NCI-H446 (cell line): ENCODE results near the gene ANKS1B.
"Not testable (repeated sequence)": the region's sequence is repeated elsewhere in the genome, so short reads cannot be mapped to it uniquely, and the experiment has no call there.

Experiments
- DNase-seq, 2 experiments: peaks; one replicate each; lab custom pipeline; 2025; lab: John Stamatoyannopoulos, UW

The ANKS1B gene

DNA sequence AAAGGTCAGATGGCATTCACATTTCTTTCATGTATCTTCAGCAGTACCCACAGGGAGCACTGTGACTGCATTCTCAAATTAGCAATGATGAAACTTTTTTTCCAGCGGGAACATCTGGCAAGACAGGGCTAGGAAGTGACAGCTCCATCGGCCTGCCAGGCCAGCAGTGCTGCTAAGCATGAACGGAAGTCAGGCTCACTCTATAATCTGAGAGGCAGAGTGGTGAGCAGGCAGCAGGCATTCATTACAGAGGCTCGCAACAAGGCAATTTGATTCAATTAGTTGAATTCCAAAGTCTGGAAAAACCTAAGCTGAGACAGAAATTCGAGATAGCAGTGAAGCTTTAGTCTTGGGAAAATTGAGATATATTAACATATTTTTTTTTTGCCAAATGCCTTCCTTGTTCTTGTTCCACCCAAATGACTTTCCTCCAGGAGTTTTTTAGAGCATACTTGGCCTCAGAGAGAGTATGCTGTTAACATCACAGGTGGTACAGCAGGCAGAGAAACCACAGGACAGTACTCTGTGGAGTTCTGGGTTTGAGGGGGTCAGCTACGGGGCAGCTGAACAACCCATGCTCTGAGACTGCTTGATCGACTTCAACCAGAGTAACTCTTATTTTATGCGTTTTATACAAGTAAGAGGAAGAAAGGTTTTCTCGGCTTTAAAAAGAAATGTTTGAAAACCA, 924.8 kb downstream of the ANKS1B start:
- DNase-seq = peak in 1 of 2 experiments; percentile 30

GRCh38 chr12:99057670-99058069, 927.1 kb downstream of the ANKS1B start:
- DNase-seq = no peak

DNA sequence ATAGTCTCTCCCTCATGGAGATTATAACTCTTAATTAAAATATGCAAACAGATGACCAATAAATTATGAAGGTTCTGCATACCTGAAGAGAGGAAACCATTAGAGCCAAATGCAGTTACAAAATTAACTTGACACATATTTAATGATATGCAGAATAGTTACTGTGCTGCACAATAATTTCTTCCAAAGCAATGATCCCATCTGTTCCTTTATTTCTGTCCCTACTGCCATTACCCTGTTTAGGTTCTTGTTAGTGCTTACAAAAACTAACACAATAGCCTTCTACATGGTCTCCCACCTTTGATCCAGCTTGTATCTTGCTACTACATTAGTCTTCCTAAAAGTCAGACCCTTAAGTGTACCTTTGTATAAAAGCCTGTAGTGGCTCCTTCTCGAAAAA, 928.5 kb downstream of the ANKS1B start:
- DNase-seq = no peak

DNA sequence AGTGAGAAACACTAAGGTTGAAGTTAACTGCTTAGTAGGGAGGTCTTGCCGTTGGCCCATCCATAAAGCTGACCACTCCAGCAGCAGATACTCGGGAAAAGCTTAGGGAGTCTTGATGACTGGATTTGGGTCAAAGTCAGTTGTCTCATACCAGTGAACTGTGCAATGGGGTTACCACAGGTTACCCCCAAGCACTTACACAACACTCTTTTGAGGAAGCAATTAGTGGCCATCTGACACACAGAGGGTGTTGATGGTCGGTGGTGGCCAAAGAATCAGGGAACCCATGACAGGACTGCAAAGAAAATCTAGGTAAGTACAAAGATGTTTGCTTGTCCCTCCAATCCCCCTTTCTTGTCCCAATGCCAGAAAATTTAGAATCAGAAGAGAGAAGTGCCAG, 929.4 kb downstream of the ANKS1B start:
- no peak for DNase-seq

GRCh38 chr12:99054601-99055128, 930.1 kb downstream of the ANKS1B start:
- no peak for DNase-seq

- no peak for DNase-seq
Measured at GRCh38 chr12:99053616-99054362, 930.9 kb downstream of the ANKS1B start.

- DNase-seq = no peak
Measured at GRCh38 chr12:99049774-99050173, 935.0 kb downstream of the ANKS1B start.

- DNase-seq = no peak
Measured at GRCh38 chr12:99045158-99045557, 939.6 kb downstream of the ANKS1B start.

- DNase-seq = peak in 1 of 2 experiments; percentile 65
Measured at GRCh38 chr12:99043319-99043914, 941.3 kb downstream of the ANKS1B start.

- DNase-seq = no peak
Measured at GRCh38 chr12:99042226-99042625, 942.5 kb downstream of the ANKS1B start.

GRCh38 chr12:99039367-99040120, 945.2 kb downstream of the ANKS1B start:
- DNase-seq = no peak

- DNase-seq = no peak
Measured at GRCh38 chr12:99036566-99036965, 948.2 kb downstream of the ANKS1B start.

DNA sequence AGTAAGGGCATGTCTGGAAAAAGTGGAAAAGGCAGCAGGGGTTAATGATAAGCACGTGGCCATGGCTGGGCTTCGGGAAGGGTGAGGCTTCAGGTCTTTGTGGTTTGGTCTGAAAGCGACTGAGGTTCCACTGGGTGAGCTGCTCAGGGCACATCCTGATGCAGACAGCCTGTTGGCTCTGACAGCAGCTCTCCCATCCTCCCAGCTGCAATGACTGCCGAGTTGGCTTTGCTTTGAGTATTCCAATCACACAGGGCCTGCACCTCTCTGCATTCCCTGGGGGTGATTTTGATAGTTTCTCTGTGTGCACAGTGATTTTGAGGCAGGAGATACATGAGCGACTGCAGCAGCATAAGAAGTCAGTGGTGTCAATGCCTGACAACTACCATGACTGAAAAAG, 948.9 kb downstream of the ANKS1B start:
- DNase-seq = no peak

DNA sequence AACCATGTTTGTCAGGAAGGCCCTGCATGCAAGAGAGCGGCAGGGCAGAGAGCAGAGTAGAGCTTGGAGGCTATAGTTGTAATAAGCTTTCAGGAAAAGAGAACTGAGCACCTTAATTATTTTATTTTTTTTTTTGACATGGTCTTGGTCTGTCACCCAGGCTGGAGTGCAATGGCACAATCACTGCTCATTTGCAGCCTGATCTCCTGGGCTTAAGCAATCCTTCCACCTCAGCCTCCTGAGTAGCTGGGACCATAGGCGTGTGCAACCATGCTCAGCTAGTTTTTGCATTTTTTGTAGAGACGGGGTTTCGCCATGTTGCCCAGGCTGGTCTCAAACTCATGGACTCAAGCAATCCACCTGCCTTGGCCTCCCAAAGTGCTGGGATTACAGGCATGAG, 950.5 kb downstream of the ANKS1B start:
- DNase-seq = not testable (repeated sequence)

GRCh38 chr12:99029511-99030271, 955.0 kb downstream of the ANKS1B start:
- DNase-seq = peak in 1 of 2 experiments; percentile 49

- no peak for DNase-seq
Measured at GRCh38 chr12:99027461-99027860, 957.3 kb downstream of the ANKS1B start.

DNA sequence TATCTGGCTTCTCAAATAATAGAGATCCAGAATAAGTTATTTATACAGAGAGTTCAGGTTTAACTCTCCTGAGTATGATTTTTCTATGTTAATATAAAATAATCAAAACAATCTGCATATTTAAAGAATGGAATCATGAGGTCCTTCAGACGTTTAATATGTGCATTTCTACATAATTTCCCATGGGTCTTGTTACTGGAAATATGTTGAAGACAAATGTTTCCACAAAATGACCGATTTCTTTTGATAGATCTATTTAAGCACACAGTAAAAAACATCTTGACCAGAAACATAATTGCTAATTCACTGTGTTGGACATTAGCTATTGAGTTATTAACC, 957.7 kb downstream of the ANKS1B start:
- no peak for DNase-seq

DNA sequence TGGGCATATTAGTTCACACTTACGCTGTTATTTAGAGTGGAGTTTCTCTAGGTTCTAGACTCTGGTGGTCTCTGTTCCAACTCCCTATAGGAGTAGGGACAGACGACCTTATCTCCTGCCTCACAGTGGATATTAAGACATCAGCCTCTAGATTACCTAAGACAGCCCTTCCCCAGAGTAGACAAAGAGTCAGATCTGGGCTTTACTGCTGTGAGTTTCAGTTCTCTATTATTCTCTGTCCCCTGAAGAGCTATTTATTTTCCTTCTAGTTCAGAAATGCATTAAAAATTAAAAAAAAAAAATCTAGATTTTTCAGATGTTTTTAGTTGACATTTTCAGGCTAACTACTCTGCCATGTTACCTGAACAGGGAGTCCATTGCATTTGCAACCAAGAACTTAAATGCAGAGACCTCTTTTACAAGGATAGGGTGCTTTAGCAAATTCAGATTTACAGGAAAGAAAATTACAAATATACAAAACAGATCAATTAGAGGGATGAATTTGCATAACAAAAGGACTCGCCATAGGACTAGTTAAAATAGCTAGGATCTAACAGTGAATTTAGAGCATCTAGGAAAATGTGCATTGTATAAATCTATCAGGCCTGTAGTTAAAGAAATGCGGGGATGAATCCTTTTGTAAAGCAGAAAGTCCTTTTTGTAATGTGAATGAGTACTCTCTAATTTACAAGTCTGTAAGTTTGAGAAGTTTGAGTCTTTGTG, 958.2 kb downstream of the ANKS1B start:
- no peak for DNase-seq

DNA sequence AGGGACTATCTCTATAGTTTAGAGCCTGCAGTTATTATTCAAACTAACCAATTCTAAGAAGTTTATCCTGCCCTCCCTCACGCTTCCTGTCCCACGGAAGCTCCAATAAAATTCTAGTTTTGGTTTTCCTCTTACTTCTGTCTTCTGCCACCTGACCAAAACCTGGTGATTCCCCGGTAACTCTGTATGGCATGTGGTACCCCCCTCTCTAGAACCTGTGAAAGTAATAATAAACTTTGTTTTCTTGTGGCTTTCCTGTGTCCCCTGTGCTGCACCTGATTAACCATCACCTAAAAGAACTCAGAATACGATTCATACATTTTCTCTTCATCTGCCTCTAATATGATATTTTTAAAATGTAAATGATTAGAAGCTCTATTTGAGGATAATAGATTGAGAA, 959.9 kb downstream of the ANKS1B start:
- no peak for DNase-seq

GRCh38 chr12:99024191-99024590, 960.5 kb downstream of the ANKS1B start:
- no peak for DNase-seq

DNA sequence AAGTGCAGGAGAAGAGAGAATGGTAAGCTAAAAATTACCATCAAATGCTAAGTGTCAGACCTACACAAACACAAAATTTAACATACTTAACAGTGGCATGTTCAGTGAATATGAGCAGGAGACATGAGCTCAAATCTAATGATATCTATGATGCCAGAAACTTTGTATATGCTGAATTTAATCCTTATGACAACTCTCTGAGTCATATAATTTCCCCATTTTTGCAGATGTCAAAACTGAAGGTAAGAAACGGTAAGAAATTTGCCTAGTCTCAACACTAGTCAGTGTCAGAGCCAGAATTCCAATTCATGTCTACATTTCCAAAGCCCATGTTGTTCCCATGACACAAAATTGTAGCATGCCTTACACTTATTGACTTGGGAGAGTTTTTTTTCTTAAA, 963.9 kb downstream of the ANKS1B start:
- no peak for DNase-seq
